ENCODE measurements around the gene MYO10. TPM values are rescaled to one million over a fixed set of nuclear protein-coding genes. Genes with fewer than 3 reads are reported as not detected.

The MYO10 gene
- total RNA-seq, 1 donor from 2014 or later: 23.1 TPM

DNA sequence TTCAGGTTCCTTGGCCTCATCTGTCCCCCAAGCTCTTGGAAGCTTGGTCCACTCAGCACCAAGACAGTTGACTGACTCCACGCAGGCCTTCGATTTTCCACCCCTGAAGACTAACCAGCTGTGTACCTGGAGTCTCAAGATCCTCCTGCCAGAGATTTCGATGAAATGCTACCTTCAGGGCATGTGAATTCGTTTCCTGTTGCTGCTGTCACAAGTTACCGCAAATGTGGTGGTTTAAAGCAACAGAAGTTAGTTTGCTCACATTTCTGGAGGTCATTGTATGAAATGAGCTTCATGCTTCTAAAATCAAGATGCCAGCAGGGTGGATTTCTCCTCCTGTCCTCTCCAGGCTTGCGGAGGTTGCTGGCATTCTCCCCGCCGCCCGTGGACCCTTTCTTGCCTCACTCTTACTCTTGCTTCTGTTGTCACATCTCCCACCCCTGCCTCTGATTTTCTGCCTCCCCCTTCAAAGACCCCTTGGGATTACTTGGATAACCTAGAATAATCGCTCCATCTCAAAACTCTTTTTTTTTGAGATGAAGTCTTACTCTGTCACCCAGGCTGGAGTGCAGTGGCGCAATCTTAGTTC is 291.7 kb downstream of the MYO10 start:
- H3K27ac Mint-ChIP-seq (ENCODE audit: unreplicated experiment): no peak overlapping the region
- TF ChIP-seq CTCF (IDR thresholded peaks at IDR 0.05; ENCODE audit: partially characterized antibody, unreplicated experiment): no peak

DNA sequence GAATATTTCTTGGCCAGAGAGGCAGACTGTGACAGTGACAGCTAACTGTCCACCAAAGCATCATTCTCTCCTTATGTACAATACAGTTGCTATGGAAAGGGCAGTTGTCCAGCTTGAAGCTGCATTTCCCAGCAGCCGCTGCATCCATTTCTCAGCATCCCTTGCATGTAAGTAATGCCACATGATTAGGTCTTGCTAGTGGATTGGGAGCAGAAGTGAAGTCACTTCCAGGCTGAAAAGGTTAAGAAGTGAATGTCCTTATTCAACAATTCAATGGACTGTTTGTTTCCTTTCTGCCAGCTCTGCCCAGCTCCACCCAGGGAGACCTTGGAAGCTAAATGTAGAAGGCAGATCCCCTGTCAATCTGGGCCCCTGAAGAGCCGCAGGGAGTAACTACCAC is 293.2 kb downstream of the MYO10 start:
- Mint-ChIP-seq H3K4me1 (ENCODE audit: low read depth, unreplicated experiment) (peaks cover 3% of the 10 kb centered on the region), H3K36me3 (ENCODE audit: unreplicated experiment) (peaks cover 18% of the 10 kb centered on the region), H3K9me3 (ENCODE audit: unreplicated experiment) (peaks cover 2% of the 10 kb centered on the region), H3K27me3 (ENCODE audit: unreplicated experiment) (peaks cover 1% of the 10 kb centered on the region), H3K27ac (ENCODE audit: unreplicated experiment) (no peak overlapping the region), H3K4me3 (ENCODE audit: unreplicated experiment) (no peak overlapping the region)
- TF ChIP-seq CTCF (IDR thresholded peaks at IDR 0.05; ENCODE audit: partially characterized antibody, unreplicated experiment): no peak
- no peak for DNase-seq

More for the DNA sequence above, 291.7 kb downstream of the MYO10 start:
- Mint-ChIP-seq H3K27me3 (ENCODE audit: unreplicated experiment) (peaks cover 1% of the 10 kb centered on the region), H3K4me3 (ENCODE audit: unreplicated experiment) (no peak overlapping the region), H3K9me3 (ENCODE audit: unreplicated experiment) (no peaks in the 10 kb centered on the region), H3K36me3 (ENCODE audit: unreplicated experiment) (peaks cover 11% of the 10 kb centered on the region), H3K4me1 (ENCODE audit: low read depth, unreplicated experiment) (peaks cover 3% of the 10 kb centered on the region)
- DNase-seq: no peak

- Mint-ChIP-seq H3K27me3 (ENCODE audit: unreplicated experiment) (no peaks in the 10 kb centered on the region), H3K9me3 (ENCODE audit: unreplicated experiment) (peaks cover 2% of the 10 kb centered on the region), H3K4me1 (ENCODE audit: low read depth, unreplicated experiment) (peaks cover 3% of the 10 kb centered on the region), H3K36me3 (ENCODE audit: unreplicated experiment) (peaks cover 18% of the 10 kb centered on the region), H3K27ac (ENCODE audit: unreplicated experiment) (no peak overlapping the region), H3K4me3 (ENCODE audit: unreplicated experiment) (no peak overlapping the region)
- TF ChIP-seq CTCF (IDR thresholded peaks at IDR 0.05; ENCODE audit: partially characterized antibody, unreplicated experiment): no peak
- no peak for DNase-seq
Measured at GRCh38 chr5:16639206-16639605, 296.9 kb downstream of the MYO10 start.

GRCh38 chr5:16628376-16628775 is 307.7 kb downstream of the MYO10 start:
- H3K9me3 Mint-ChIP-seq (ENCODE audit: unreplicated experiment): no peaks in the 10 kb centered on the region
- no peak overlapping the region for H3K27ac Mint-ChIP-seq (ENCODE audit: unreplicated experiment)
- H3K36me3 Mint-ChIP-seq (ENCODE audit: unreplicated experiment): no peaks in the 10 kb centered on the region
- no peak for TF ChIP-seq CTCF (IDR thresholded peaks at IDR 0.05; ENCODE audit: partially characterized antibody, unreplicated experiment)
- peaks cover 4% of the 10 kb centered on the region for H3K4me1 Mint-ChIP-seq (ENCODE audit: low read depth, unreplicated experiment)
- DNase-seq: no peak
- no peak overlapping the region for H3K4me3 Mint-ChIP-seq (ENCODE audit: unreplicated experiment)
- no peaks in the 10 kb centered on the region for H3K27me3 Mint-ChIP-seq (ENCODE audit: unreplicated experiment)

- no peak overlapping the region for H3K27ac Mint-ChIP-seq (ENCODE audit: unreplicated experiment)
- H3K4me1 Mint-ChIP-seq (ENCODE audit: low read depth, unreplicated experiment): peaks cover 6% of the 10 kb centered on the region
- no peak overlapping the region for H3K4me3 Mint-ChIP-seq (ENCODE audit: unreplicated experiment)
- H3K9me3 Mint-ChIP-seq (ENCODE audit: unreplicated experiment): no peaks in the 10 kb centered on the region
- H3K36me3 Mint-ChIP-seq (ENCODE audit: unreplicated experiment): no peaks in the 10 kb centered on the region
- no peak for DNase-seq
- no peaks in the 10 kb centered on the region for H3K27me3 Mint-ChIP-seq (ENCODE audit: unreplicated experiment)
- TF ChIP-seq CTCF (IDR thresholded peaks at IDR 0.05; ENCODE audit: partially characterized antibody, unreplicated experiment): no peak
Measured at GRCh38 chr5:16626696-16627264, 309.3 kb downstream of the MYO10 start.

All from glutamatergic neuron (in vitro differentiated cells).